HG02852 (cell line): ENCODE data around the gene MRPS14.

Experiments used
- ATAC-seq: cut with Tn5 transposase; IDR thresholded peaks from one replicate; pipeline ENCODE4 v1.9.1; 2021; ENCODE audit warnings: mild to moderate bottlenecking, moderate library complexity; ENCODE audit not compliant: unreplicated experiment

Gene MRPS14

DNA sequence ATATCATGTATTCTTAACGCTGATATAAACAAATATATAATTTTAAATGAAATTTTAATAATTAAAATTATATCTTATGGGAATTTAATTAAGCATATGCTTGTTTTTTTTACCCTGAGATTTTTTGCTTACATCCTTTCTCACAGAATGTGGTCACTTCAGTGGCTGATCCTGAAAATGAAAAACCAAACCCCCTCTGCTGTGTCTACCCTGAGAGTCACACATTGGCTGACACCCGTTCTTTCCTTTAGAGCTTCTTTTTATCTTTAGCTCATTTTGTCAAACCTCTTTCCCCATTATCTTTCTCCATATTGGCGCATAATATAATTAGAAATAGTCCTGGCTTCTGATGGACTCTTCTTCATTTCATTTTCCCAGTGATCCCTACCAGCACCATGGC lies 34.2 kb downstream of the MRPS14 start:
- no peak for ATAC-seq

- ATAC-seq, result no peak
These were observed 34.7 kb downstream of the MRPS14 start for GRCh38 chr1:174988539-174988938.

GRCh38 chr1:174984952-174985351 lies 38.3 kb downstream of the MRPS14 start:
- ATAC-seq, result no peak

DNA sequence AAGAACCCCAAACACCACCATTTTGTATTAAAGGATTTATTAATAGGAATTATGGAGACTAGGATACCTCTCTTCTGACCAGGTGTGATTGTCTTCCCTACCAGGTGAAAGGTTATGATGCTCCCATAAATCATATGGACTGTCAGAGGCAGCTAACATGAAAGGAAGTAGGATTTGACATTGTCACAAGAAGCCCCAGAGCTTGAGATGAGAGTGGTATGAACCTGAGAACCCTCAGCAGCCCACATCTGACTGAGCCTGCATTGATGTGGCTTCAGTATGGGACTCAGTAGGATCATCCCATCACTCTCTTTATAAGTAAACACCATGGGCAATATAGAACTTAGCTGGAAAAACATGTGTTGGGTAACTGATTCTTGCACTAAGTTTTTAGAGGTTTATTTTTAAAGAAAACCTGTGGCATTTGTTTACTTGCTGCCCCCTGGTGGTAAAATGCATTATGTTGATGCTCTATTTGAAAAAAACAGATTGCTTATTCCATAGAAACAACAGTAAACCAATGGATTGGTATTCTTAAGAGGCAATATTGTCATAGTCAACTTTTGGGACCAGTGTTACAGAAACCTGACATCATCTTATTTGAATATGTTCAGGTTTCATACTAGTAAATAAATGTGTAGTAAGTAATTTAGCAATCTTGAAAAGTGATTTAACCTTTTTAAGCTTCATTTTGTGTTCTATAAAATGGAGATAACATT lies 40.1 kb downstream of the MRPS14 start:
- ATAC-seq, result no peak

DNA sequence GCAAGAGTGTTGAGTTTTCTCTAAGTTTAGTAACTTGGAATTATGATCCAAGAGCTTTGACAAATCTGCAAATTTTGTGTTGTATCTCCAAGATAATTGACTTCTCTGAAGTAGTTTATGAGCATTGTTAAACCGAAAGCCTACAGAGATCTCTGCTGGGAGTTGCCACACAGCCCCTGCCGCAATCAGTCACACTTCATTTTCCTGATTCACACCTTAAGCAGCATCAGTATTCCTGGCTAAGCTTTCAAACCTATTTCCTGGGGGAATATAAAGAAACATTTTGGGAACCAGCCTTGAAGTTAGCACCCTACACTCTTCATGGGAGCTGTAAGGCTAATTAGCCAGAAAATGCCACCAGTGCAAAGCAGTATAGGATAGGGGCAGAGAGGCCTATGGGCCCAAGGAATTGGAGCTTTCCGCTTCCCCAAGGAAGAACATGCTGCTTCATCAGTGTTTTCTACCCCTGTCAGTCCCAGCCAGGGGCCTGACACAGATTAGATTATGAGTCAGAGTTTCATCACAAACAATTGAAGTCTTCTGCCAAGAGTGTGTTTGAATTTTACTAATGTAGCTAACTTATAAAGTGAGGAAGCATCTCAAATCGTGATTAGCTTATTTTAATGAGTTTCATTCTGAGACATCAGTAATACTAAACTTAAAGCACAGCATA lies 46.7 kb downstream of the MRPS14 start:
- ATAC-seq, result no peak

DNA sequence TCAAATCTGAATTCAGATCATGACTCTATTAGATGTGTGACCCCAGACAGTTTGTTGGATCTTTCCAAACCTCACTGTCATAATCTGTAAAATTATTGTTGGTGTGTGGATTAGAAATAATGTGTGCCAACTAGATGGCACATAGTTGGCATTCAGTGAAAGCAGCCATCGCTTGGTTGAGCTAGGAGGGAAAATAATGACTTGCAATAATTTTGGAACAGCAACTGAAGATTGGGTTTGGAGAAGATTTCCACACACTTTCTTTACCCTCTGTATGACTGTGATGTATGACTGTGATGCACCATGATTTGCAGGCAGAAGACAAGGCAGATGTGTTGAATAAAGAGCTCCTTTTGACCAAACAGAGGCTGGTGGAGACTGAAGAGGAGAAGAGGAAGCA lies 47.5 kb downstream of the MRPS14 start:
- no peak for ATAC-seq

DNA sequence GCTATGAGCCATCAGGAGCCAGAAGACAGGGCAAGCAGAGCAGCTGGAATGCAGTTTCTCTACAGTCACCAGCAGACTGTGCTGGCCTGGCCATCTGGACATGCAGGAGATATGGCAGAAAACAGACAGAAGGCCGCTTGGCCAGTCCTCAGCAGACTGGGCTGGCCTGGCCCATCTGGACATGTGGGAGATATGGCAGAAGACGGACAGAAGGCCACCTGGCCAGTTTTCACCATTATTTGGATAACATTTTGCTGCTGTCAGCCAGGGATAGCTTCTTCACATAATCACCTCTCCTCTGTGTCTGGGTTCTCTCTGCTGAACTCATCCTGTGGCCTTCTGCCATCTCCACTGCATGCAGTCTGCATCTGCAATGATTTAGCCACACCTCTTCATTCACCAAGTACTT lies 48.5 kb downstream of the MRPS14 start:
- ATAC-seq, result no peak

- no peak for ATAC-seq
These were observed 51.3 kb downstream of the MRPS14 start for GRCh38 chr1:174971902-174972301.

- no peak for ATAC-seq
These were observed 51.8 kb downstream of the MRPS14 start for GRCh38 chr1:174971466-174971865.

DNA sequence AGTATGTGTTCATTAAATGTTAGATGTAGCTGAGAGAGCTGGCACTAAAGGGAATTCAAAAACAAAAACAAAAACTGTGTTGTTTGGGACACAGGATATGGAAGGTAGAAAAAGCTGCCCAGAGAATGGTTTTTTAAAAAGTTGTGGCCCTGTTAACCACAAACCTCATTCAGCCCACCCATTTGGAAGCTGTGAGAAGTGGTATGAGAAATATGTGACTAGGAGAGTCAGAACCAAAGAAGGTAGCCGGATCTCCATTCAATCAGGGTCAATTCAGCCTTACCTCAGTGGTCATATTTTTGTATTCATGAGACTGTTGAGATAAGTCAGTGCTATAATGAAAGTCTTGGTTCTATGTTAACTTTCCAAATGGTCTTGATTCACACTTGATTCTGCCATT lies 53.2 kb downstream of the MRPS14 start:
- peak; percentile 48 for ATAC-seq

GRCh38 chr1:174968750-174969244 lies 54.4 kb downstream of the MRPS14 start:
- peak; percentile 86 for ATAC-seq

- ATAC-seq, result no peak
These were observed 55.1 kb downstream of the MRPS14 start for GRCh38 chr1:174967845-174968705.

DNA sequence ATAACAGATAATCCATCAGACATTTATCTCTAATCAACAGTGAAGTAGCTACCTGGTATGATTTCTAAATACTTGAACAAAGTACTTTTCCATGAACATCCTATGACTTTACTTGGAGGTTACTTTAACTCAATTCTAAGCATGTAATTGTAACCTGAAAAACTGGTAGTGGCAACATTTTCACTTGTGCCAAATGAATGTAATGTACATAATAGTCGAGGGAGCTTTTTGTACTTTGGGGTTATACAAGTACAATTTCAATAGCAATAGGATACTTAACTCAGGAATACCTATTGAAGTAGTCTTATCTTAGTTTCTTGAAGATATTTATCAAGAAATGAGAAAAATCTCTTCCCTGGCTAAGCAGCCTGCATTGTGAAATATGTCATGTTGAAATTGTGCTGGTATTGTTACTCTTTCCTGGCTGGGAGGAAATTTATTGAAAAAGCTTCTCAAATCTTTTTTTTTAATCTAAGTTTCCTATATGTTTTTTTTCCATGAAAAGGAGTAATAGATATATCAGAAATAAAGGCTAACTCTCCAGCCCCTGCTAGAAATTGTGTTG lies 57.1 kb downstream of the MRPS14 start:
- ATAC-seq, result no peak

- ATAC-seq, result no peak
These were observed 57.7 kb downstream of the MRPS14 start for GRCh38 chr1:174965362-174966007.

DNA sequence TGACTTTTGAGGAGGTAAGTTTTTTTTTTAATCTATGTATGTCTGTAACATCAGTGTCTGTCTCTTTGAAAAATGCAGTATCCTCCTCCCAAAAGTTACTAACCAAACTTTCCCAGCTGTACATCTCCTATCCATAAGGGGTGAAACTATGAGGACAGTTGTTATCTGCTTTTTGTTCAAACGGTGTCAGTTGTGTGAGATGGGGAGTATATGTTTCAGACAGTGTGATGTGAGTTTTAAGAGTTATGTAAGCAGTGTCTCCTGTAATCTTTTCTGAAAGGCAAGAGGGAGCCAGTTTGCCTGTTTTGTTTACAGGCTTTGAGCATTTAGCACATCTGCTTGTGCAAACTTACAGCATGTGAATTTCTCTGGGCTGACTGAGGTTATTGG lies 58.3 kb downstream of the MRPS14 start:
- no peak for ATAC-seq

- ATAC-seq, result peak; percentile 38
These were observed 58.8 kb downstream of the MRPS14 start for GRCh38 chr1:174964261-174964971.

DNA sequence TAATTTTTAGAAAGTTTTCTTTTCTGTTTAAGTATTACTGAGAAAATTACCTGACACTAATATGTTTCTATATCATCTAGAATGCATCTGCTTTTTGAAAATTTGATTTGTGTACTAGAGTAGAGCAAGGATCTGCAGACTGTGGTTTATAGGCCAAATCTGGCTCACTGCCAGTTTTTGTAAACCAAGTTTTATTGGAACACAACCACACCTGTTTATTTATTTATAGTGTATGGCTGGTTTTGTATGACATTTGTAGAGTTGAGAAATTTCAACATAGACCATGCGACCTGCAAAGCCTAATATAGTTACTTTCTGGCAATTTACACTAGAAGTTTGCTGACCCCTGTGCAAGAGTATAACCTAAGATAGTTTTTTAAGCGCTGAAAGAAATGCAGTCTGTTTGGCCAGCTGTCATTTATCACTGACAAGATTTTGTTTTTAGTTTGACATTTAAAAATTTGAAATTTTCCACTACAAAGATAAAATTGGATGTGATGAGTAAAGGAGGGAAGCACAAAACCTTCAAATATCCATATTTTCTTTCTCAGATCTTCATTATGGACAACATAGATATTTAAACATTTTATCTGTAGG lies 59.6 kb downstream of the MRPS14 start:
- no peak for ATAC-seq
